H1 (cell line): ENCODE results near the gene NR1D2. TPM values are rescaled to one million over a fixed set of nuclear protein-coding genes. Genes with fewer than 3 reads are reported as not detected.

ENCODE experiments used
- CTCF ChIA-PET: fragments of 300-600 bp; sonication (Branson Sonifier 250); formaldehyde crosslinking; loops from one replicate; lab custom pipeline; 2021; ENCODE audit not compliant: partially characterized antibody; lab: Charles Lee
- POLR2A ChIA-PET: fragments of 300-600 bp; sonication (Branson Sonifier 250); formaldehyde crosslinking; loops from one replicate; lab custom pipeline; 2021; ENCODE audit warnings: inconsistent platforms; ENCODE audit not compliant: partially characterized antibody; lab: Charles Lee
- DNase-seq, 2 experiments: peaks; one replicate each; pipeline versions ENCODE4 v3.0.0 to v3.0.0-alpha.2; 2010 to 2022; ENCODE audit warnings: low spot score in 2 of 2, low read depth in 1 of 2, mixed read lengths in 1 of 2
- FAIRE-seq: peaks from 2 replicates; lab custom pipeline; 2011; peaks lifted over from hg19 to GRCh38; lab: Jason Lieb, UNC
- H2AFZ ChIP-seq: 2 replicates; pipeline ENCODE4 v1.8.1; 2012; ENCODE audit warnings: low read length, inconsistent platforms
- H2AK5ac ChIP-seq: 2 replicates; pipeline ENCODE4 v1.6.1; 2013; ENCODE audit warnings: low read depth, low read length
- H2BK120ac ChIP-seq: replicated peaks from 2 replicates; pipeline ENCODE3; 2013; ENCODE audit warnings: low read depth, low read length, inconsistent platforms
- H2BK12ac ChIP-seq: 2 replicates; pipeline ENCODE4 v1.6.1; 2013; ENCODE audit warnings: low read depth, low read length
- H2BK15ac ChIP-seq: 2 replicates; pipeline ENCODE4 v1.6.1; 2013; ENCODE audit warnings: low read length
- H2BK20ac ChIP-seq: 2 replicates; pipeline ENCODE4 v1.6.1; 2013; ENCODE audit warnings: low read length
- H2BK5ac ChIP-seq: 2 replicates; pipeline ENCODE4 v1.6.1; 2013; ENCODE audit warnings: low read depth, low read length
- H3K14ac ChIP-seq: 2 replicates; pipeline ENCODE4 v1.6.1; 2013; ENCODE audit warnings: inconsistent platforms; ENCODE audit not compliant: insufficient read length
- H3K18ac ChIP-seq: 2 replicates; pipeline ENCODE4 v1.6.1; 2013; ENCODE audit warnings: low read length; ENCODE audit errors: extremely low read depth
- H3K23ac ChIP-seq: 2 replicates; pipeline ENCODE4 v1.6.1; 2013; ENCODE audit warnings: inconsistent platforms; ENCODE audit not compliant: insufficient read length
- H3K23me2 ChIP-seq: 2 replicates; pipeline ENCODE4 v1.6.1; 2013; ENCODE audit warnings: low read depth, low read length
- H3K27ac ChIP-seq: 2 replicates; pipeline ENCODE4 v1.6.1; 2011; ENCODE audit warnings: low read depth, low read length, inconsistent platforms
- H3K27me3 ChIP-seq, 4 experiments: replicated peaks in 1 of 4; 1 replicate in 1 of 4; 2 replicates in 3 of 4; pipeline versions ENCODE4 v1.6.1 to v1.8.1; 2011 to 2013; ENCODE audit warnings: low read length in 3 of 4, mild to moderate bottlenecking in 3 of 4, inconsistent platforms in 2 of 4, mixed read lengths in 2 of 4, moderate library complexity in 1 of 4; ENCODE audit not compliant: control insufficient read depth in 3 of 4, insufficient read depth in 3 of 4; ENCODE audit errors: extremely low read depth in 1 of 4
- H3K36me3 ChIP-seq, 4 experiments: 2 replicates each; pipeline versions ENCODE4 v1.6.1 to v1.8.1; 2011 to 2013; ENCODE audit warnings: mild to moderate bottlenecking in 4 of 4, low read length in 3 of 4, moderate library complexity in 2 of 4, control low read depth in 1 of 4, inconsistent platforms in 1 of 4; ENCODE audit not compliant: insufficient read depth in 4 of 4, control insufficient read depth in 2 of 4
- H3K4ac ChIP-seq: replicated peaks from 2 replicates; pipeline ENCODE3; 2013; ENCODE audit warnings: low read length, low read depth, mixed read lengths, inconsistent platforms; ENCODE audit not compliant: insufficient read length
- H3K4me1 ChIP-seq, 4 experiments: replicated peaks in 1 of 4; 1 replicate in 1 of 4; 2 replicates in 3 of 4; pipeline versions ENCODE4 v1.6.1 to v1.8.1; 2011 to 2013; ENCODE audit warnings: low read length in 3 of 4, inconsistent platforms in 2 of 4, mixed read lengths in 1 of 4; ENCODE audit not compliant: insufficient read depth in 4 of 4, control insufficient read depth in 3 of 4
- H3K4me2 ChIP-seq, 2 experiments: 2 replicates each; pipeline versions ENCODE4 v1.6.1 to v1.8.1; 2011 to 2013; ENCODE audit warnings: low read depth in 2 of 2, low read length in 2 of 2, control low read depth in 1 of 2, inconsistent platforms in 1 of 2, mild to moderate bottlenecking in 1 of 2; ENCODE audit not compliant: insufficient read depth in 1 of 2
- H3K4me3 ChIP-seq, 4 experiments: fragments of 200-600, 300-600 bp in 1 of 4; sonication (generic), shearing (Covaris generic), sonication (Bioruptor Twin) in 1 of 4; 2 replicates each; pipeline versions ENCODE4 v1.5.1 to v1.8.1; 2011 to 2016; ENCODE audit warnings: low read length in 4 of 4, low read depth in 3 of 4, control low read depth in 2 of 4, inconsistent platforms in 2 of 4, mild to moderate bottlenecking in 2 of 4, mixed read lengths in 1 of 4, moderate library complexity in 1 of 4; ENCODE audit not compliant: insufficient read depth in 2 of 4; ENCODE audit errors: extremely low read depth in 1 of 4
- H3K56ac ChIP-seq: replicated peaks from 2 replicates; pipeline ENCODE3; 2013; ENCODE audit warnings: low read depth, mild to moderate bottlenecking, mixed read lengths, low read length, inconsistent platforms; ENCODE audit not compliant: insufficient read length
- H3K79me1 ChIP-seq: 2 replicates; pipeline ENCODE4 v1.6.1; 2013; ENCODE audit warnings: low read depth, low read length, control low read depth
- H3K79me2 ChIP-seq, 2 experiments: 2 replicates each; pipeline versions ENCODE4 v1.6.1 to v1.8.1; 2012 to 2013; ENCODE audit warnings: low read length in 2 of 2, mild to moderate bottlenecking in 2 of 2, inconsistent platforms in 1 of 2; ENCODE audit not compliant: insufficient read depth in 2 of 2, control insufficient read depth in 1 of 2
- H3K9ac ChIP-seq, 4 experiments: replicated peaks in 1 of 4; 1 replicate in 1 of 4; 2 replicates in 3 of 4; pipeline versions ENCODE4 v1.6.1 to v1.8.1; 2011 to 2013; ENCODE audit warnings: low read depth in 3 of 4, low read length in 3 of 4, control low read depth in 2 of 4, mild to moderate bottlenecking in 2 of 4, moderate library complexity in 2 of 4, inconsistent platforms in 1 of 4; ENCODE audit errors: extremely low read depth in 1 of 4
- H3K9me3 ChIP-seq, 2 experiments: 2 replicates each; pipeline versions ENCODE4 v1.6.1 to v1.8.1; 2012 to 2013; ENCODE audit warnings: mild to moderate bottlenecking in 2 of 2, moderate library complexity in 2 of 2, control low read depth in 1 of 2, inconsistent platforms in 1 of 2, low read depth in 1 of 2, low read length in 1 of 2, mixed read lengths in 1 of 2; ENCODE audit not compliant: insufficient read depth in 2 of 2
- H4K20me1 ChIP-seq, 2 experiments: replicated peaks in 1 of 2; 2 replicates each; pipeline versions ENCODE3 to v1.8.1; 2011 to 2013; ENCODE audit warnings: inconsistent platforms in 2 of 2, low read length in 2 of 2, mild to moderate bottlenecking in 1 of 2; ENCODE audit not compliant: insufficient read depth in 2 of 2, control insufficient read depth in 1 of 2
- H4K5ac ChIP-seq: 2 replicates; pipeline ENCODE4 v1.6.1; 2013; ENCODE audit warnings: low read length, low read depth, mixed read lengths, inconsistent platforms; ENCODE audit not compliant: insufficient read length
- H4K8ac ChIP-seq: 2 replicates; pipeline ENCODE4 v1.8.0; 2013; ENCODE audit warnings: mild to moderate bottlenecking, moderate library complexity, low read length, inconsistent platforms; ENCODE audit not compliant: insufficient read depth; ENCODE audit errors: extremely low read depth
- H4K91ac ChIP-seq: replicated peaks from 2 replicates; pipeline ENCODE3; 2013; ENCODE audit warnings: low read length, mixed read lengths, inconsistent platforms; ENCODE audit not compliant: insufficient read length
- BACH1 ChIP-seq: IDR thresholded peaks from 2 replicates; pipeline ENCODE4 v1.6.1; 2012; ENCODE audit warnings: low read length, improper control_type of control experiment
- EZH2 ChIP-seq: fragments of 200-600 bp; sonication (generic); IDR thresholded peaks from 2 replicates; pipeline ENCODE4 v1.7.1; 2012; ENCODE audit warnings: low read depth, mild to moderate bottlenecking, moderate library complexity, low read length, inconsistent platforms; ENCODE audit not compliant: severe bottlenecking
- GABPA ChIP-seq: IDR thresholded peaks from 2 replicates; pipeline ENCODE4 v1.6.1; 2011; ENCODE audit warnings: mild to moderate bottlenecking, low read length, moderate library complexity, borderline replicate concordance; ENCODE audit not compliant: insufficient read depth
- MAFK ChIP-seq: IDR thresholded peaks from 2 replicates; pipeline ENCODE4 v1.6.1; 2012; ENCODE audit warnings: low read depth, mild to moderate bottlenecking, improper control_type of control experiment, low read length
- RAD21 ChIP-seq, 2 experiments: IDR thresholded peaks in 1 of 2; conservative IDR thresholded peaks in 1 of 2; 2 replicates each; pipeline ENCODE4 v1.6.1; 2011; ENCODE audit warnings: low read depth in 2 of 2, low read length in 2 of 2, improper control_type of control experiment in 1 of 2, inconsistent platforms in 1 of 2, mild to moderate bottlenecking in 1 of 2, moderate library complexity in 1 of 2
- RNF2 ChIP-seq: fragments of 200-900, 300-1000 bp; sonication (generic); IDR thresholded peaks from 2 replicates; pipeline ENCODE4 v1.7.1; 2016; ENCODE audit warnings: borderline replicate concordance, low read depth, mild to moderate bottlenecking, antibody characterized with exemption, low read length; ENCODE audit not compliant: poor library complexity, severe bottlenecking; ENCODE audit errors: missing control alignments
- SRF ChIP-seq: IDR thresholded peaks from 2 replicates; pipeline ENCODE4 v1.6.1; 2011; ENCODE audit warnings: mild to moderate bottlenecking, low read depth, low read length, moderate library complexity
- TEAD4 ChIP-seq: IDR thresholded peaks from 2 replicates; pipeline ENCODE4 v1.6.1; 2012; ENCODE audit warnings: low read depth, low read length, inconsistent platforms, mixed read lengths
- WGBS, 2 experiments: shearing (Covaris generic) in 1 of 2; methylation state at CpG; one replicate each; pipeline versions ENCODE4 v1.1.6 to v1.1.7; 2013 to 2015; ENCODE audit warnings: low lambda C conversion rate in 2 of 2, mixed read lengths in 2 of 2, inconsistent platforms in 1 of 2, low coverage in 1 of 2, missing lambda C conversion rate in 1 of 2; ENCODE audit not compliant: insufficient replicate concordance in 2 of 2, insufficient coverage in 1 of 2, insufficient read length in 1 of 2; ENCODE audit errors: extremely low coverage in 1 of 2, missing lambda C conversion rate in 1 of 2; 5-methylcytosine and 5-hydroxymethylcytosine counted together
- polyA plus RNA-seq, 7 experiments: library from polyadenylated mRNA; depleted of rRNA in 3 of 7; stranded (reverse) in 5 of 7; unstranded in 2 of 7; fragments of >200 nt in 5 of 7; fragments of 200-250 nt in 2 of 7; gene quantifications; 1 replicate in 5 of 7; 2 replicates in 1 of 7; 4 replicates in 1 of 7; pipeline versions ENCODE4 v1.2.1 to v1.2.3, GENCODE V29; 2011 to 2013; ENCODE audit warnings: missing spikeins in 2 of 7, mixed read lengths in 2 of 7
- total RNA-seq: library from RNA; stranded (reverse); fragmentation: NEBNext Ultra II Directional; extraction: Animal tissue kit (Norgen Biotek cat#: 25700); gene quantifications from 2 replicates; pipeline ENCODE4 v1.2.1, GENCODE V29; 2021

Gene NR1D2
- total and polyA plus RNA-seq, 2 of the 8 experiments (the other 6 are each of a cell fraction or from before 2014, with no cell fraction given) = 5.9 to 21.7 TPM

- H3K79me2 ChIP-seq = no peaks in the 10 kb centered on the region
- CTCF ChIA-PET = interaction anchor here (0.6 to 3.7 kb wide), 12 partner anchors 8 to 602 kb away, joined by 3 to 11 read pairs (median 4); no protein-coding TSS in a partner anchor
- TF ChIP-seq BACH1 (no peak), GABPA (no peak), TEAD4 (no peak), EZH2 (no peak), RNF2 (no peak), MAFK (no peak), RAD21 (IDR thresholded peaks at IDR 0.05 in 1 of 2, conservative IDR thresholded peaks at IDR 0.05 in 1 of 2; ENCODE audit: low read depth in 2 of 2, low read length in 2 of 2) (no peak), SRF (no peak)
- no peak overlapping the region for H3K27ac ChIP-seq
- no peak overlapping the region for H2BK12ac ChIP-seq
- no peak overlapping the region for H2BK20ac ChIP-seq
- 87% methylated on average over 3 of the region's 3 CpGs; no CpG with 5 or more reads in 1 of the 2 experiments for WGBS, 2 experiments
- H3K23ac ChIP-seq = no peak overlapping the region
- no peak overlapping the region for H2BK15ac ChIP-seq
- no peak overlapping the region for H3K18ac ChIP-seq
- no peak overlapping the region for H2AFZ ChIP-seq
- no peaks in the 10 kb centered on the region for H3K9me3 ChIP-seq
- H2AK5ac ChIP-seq = no peak overlapping the region
- H3K79me1 ChIP-seq = no peaks in the 10 kb centered on the region
- no peak overlapping the region for H2BK120ac ChIP-seq
- H3K56ac ChIP-seq = no peak overlapping the region
- POLR2A ChIA-PET = interaction anchor here (1.0 to 1.1 kb wide), 2 partner anchors 52 to 80 kb away, joined by 3 read pairs; partner anchors contain the start of genes NKIRAS1 and RPL15
- no peak overlapping the region for H3K4me3 ChIP-seq
- no peak overlapping the region for H3K9ac ChIP-seq
- no peaks in the 10 kb centered on the region for H3K23me2 ChIP-seq
- no peak overlapping the region for H3K14ac ChIP-seq
- H4K5ac ChIP-seq = no peak overlapping the region
- peaks cover 0 to 3% (median 0%) of the 10 kb centered on the region in 4 experiments; a peak in 3 of 7 replicates for H3K4me1 ChIP-seq
- no peaks in the 10 kb centered on the region for H3K27me3 ChIP-seq
- H4K20me1 ChIP-seq = no peaks in the 10 kb centered on the region
- no peak overlapping the region for H3K4ac ChIP-seq
- FAIRE-seq = no peak
- H2BK5ac ChIP-seq = no peak overlapping the region
- no peaks in the 10 kb centered on the region for H3K36me3 ChIP-seq
- H4K91ac ChIP-seq = no peak overlapping the region
- H4K8ac ChIP-seq = no peak overlapping the region
- no peak for DNase-seq
- H3K4me2 ChIP-seq = no peak overlapping the region
Measured at GRCh38 chr3:23996095-23996524, 51.0 kb downstream of the NR1D2 start.
